ENCODE measurements around the gene CDHR3. TPM values are rescaled to one million over a fixed set of nuclear protein-coding genes. Genes with fewer than 3 reads are reported as not detected.

The CDHR3 gene
- total RNA-seq, 2 donors from 2014 or later = 5.3 to 7.7 TPM

- DNase-seq = no peak
- H3K9me3 ChIP-seq = no peaks in the 10 kb centered on the region
- H3K4me3 ChIP-seq = no peak overlapping the region
- H3K9ac ChIP-seq (ENCODE audit: low read depth in 2 of 2, low read length in 2 of 2) = no peak overlapping the region
- TF ChIP-seq, protein P1, sequence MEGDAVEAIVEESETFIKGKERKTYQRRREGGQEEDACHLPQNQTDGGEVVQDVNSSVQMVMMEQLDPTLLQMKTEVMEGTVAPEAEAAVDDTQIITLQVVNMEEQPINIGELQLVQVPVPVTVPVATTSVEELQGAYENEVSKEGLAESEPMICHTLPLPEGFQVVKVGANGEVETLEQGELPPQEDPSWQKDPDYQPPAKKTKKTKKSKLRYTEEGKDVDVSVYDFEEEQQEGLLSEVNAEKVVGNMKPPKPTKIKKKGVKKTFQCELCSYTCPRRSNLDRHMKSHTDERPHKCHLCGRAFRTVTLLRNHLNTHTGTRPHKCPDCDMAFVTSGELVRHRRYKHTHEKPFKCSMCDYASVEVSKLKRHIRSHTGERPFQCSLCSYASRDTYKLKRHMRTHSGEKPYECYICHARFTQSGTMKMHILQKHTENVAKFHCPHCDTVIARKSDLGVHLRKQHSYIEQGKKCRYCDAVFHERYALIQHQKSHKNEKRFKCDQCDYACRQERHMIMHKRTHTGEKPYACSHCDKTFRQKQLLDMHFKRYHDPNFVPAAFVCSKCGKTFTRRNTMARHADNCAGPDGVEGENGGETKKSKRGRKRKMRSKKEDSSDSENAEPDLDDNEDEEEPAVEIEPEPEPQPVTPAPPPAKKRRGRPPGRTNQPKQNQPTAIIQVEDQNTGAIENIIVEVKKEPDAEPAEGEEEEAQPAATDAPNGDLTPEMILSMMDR (IDR thresholded peaks at IDR 0.05) = no peak
- no peaks in the 10 kb centered on the region for H3K4me1 ChIP-seq
- no peaks in the 10 kb centered on the region for H3K36me3 ChIP-seq
- H3K27ac ChIP-seq = no peak overlapping the region
- intact Hi-C loops (cut with DNase I) = no loop called here
- H3K27me3 ChIP-seq = no peaks in the 10 kb centered on the region
Observed at GRCh38 chr7:106029941-106030340, 66.9 kb downstream of the CDHR3 start.

GRCh38 chr7:106031300-106032035 lies 68.4 kb downstream of the CDHR3 start:
- DNase-seq = no peak
- Histone ChIP-seq H3K4me1 (no peaks in the 10 kb centered on the region), H3K9me3 (no peaks in the 10 kb centered on the region), H3K27me3 (no peaks in the 10 kb centered on the region), H3K27ac (no peak overlapping the region), H3K9ac (ENCODE audit: low read depth in 2 of 2, low read length in 2 of 2) (no peak overlapping the region), H3K36me3 (no peaks in the 10 kb centered on the region), H3K4me3 (no peak overlapping the region)
- intact Hi-C loops (cut with DNase I) = no loop called here
- TF ChIP-seq, protein P1 (IDR thresholded peaks at IDR 0.05) = no peak

DNA sequence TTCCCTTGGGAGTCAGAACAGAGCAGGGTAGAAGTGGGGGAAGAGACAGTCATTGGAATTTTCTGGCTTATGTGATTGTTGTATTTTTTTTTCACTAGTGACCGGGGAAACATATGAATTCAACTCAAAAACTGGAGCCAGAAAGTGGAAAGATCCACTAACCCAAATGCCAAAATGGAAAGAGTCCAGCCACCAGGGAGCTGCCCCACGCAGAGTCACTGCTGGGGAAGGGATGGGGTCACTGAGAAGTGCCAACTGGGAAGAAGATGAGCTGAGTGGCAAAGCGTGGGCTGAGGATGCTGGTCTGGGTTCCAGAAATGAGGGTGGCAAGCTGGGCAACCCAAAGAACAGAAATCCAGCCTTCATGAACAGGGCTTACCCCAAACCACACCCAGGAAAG lies 69.2 kb downstream of the CDHR3 start:
- intact Hi-C loops (cut with DNase I) = no loop called here

GRCh38 chr7:106033735-106034134 lies 70.7 kb downstream of the CDHR3 start:
- Histone ChIP-seq H3K27ac (no peak overlapping the region), H3K4me1 (no peaks in the 10 kb centered on the region), H3K36me3 (no peaks in the 10 kb centered on the region), H3K9me3 (no peaks in the 10 kb centered on the region), H3K27me3 (no peaks in the 10 kb centered on the region), H3K9ac (ENCODE audit: low read depth in 2 of 2, low read length in 2 of 2) (no peak overlapping the region), H3K4me3 (no peak overlapping the region)
- intact Hi-C loops (cut with DNase I) = no loop called here
- DNase-seq = no peak
- TF ChIP-seq, protein P1 (IDR thresholded peaks at IDR 0.05) = no peak

More for the DNA sequence above, 69.2 kb downstream of the CDHR3 start:
- TF ChIP-seq, protein P1 (IDR thresholded peaks at IDR 0.05) = no peak
- Histone ChIP-seq H3K4me3 (no peak overlapping the region), H3K27ac (no peak overlapping the region), H3K9ac (ENCODE audit: low read depth in 2 of 2, low read length in 2 of 2) (no peak overlapping the region), H3K27me3 (no peaks in the 10 kb centered on the region), H3K4me1 (no peaks in the 10 kb centered on the region), H3K9me3 (no peaks in the 10 kb centered on the region), H3K36me3 (no peaks in the 10 kb centered on the region)
- no peak for DNase-seq

DNA sequence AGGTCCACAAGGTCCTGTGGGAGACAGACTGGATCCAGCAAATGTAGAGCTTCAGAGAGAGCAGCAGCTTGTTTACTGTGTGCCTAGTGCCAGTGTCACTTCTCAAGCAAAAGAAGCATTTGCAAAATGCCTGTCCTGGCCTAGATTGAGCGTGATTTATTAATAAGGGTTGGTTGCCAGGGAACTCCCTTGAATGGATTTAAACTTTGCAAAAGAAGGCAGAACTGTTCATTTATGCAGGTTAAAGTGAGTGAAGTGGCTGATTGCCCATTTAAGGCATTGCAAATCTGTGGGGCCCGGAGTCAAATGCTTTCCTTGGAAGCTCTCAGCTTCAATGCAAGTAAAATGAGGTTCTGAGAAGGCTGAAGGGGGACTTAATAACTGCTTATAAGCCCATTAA lies 71.3 kb downstream of the CDHR3 start:
- Histone ChIP-seq H3K9ac (ENCODE audit: low read depth in 2 of 2, low read length in 2 of 2) (no peak overlapping the region), H3K27ac (no peak overlapping the region), H3K36me3 (no peaks in the 10 kb centered on the region), H3K4me1 (no peaks in the 10 kb centered on the region), H3K9me3 (no peaks in the 10 kb centered on the region), H3K27me3 (no peaks in the 10 kb centered on the region), H3K4me3 (no peak overlapping the region)
- DNase-seq = no peak
- intact Hi-C loops (cut with DNase I) = no loop called here
- TF ChIP-seq, protein P1 (IDR thresholded peaks at IDR 0.05) = no peak
